Common myeloid progenitor, CD34-positive (primary cell): Measurements from ENCODE around the gene CSNK2A1.
"Not testable (repeated sequence)": the region's sequence is repeated elsewhere in the genome, so short reads cannot be mapped to it uniquely, and the experiment has no call there.

Experiments used
- CTCF ChIA-PET: fragments of 350-600 bp; sonication (Branson Sonifier 250); formaldehyde crosslinking; loops from one replicate; lab custom pipeline; 2021; ENCODE audit warnings: antibody characterized with exemption; lab: Charles Lee
- POLR2A ChIA-PET: fragments of 350-600 bp; sonication (Branson Sonifier 250); formaldehyde crosslinking; loops from one replicate; lab custom pipeline; 2021; ENCODE audit warnings: antibody characterized with exemption; lab: Charles Lee
- DNase-seq, 3 donors: peaks; one replicate each; pipeline versions ENCODE4 v3.0.0 to v3.0.0-alpha.2; 2013
- H3K27ac ChIP-seq, 2 experiments: 1 replicate in 1 of 2; 2 replicates in 1 of 2; pipeline ENCODE4 v1.7.0; 2013; ENCODE audit warnings: inconsistent platforms in 2 of 2, low read length in 2 of 2, mild to moderate bottlenecking in 2 of 2, low read depth in 1 of 2, moderate library complexity in 1 of 2; ENCODE audit not compliant: severe bottlenecking in 2 of 2, insufficient read depth in 1 of 2, poor library complexity in 1 of 2
- H3K27me3 ChIP-seq, 5 experiments: replicated peaks in 2 of 5; 1 replicate in 3 of 5; 2 replicates in 2 of 5; pipeline versions ENCODE4 v1.6.1 to v1.7.0; 2013; ENCODE audit warnings: low read length in 4 of 5, mild to moderate bottlenecking in 2 of 5, moderate library complexity in 2 of 5, inconsistent platforms in 1 of 5; ENCODE audit not compliant: insufficient read depth in 5 of 5, control insufficient read depth in 4 of 5
- H3K36me3 ChIP-seq, 4 experiments: 1 replicate in 2 of 4; 2 replicates in 2 of 4; pipeline versions ENCODE4 v1.6.1 to v1.7.0; 2013; ENCODE audit warnings: low read length in 3 of 4, control low read depth in 1 of 4, mild to moderate bottlenecking in 1 of 4; ENCODE audit not compliant: control insufficient read depth in 4 of 4, insufficient read depth in 4 of 4
- H3K4me1 ChIP-seq, 4 experiments: 1 replicate in 3 of 4; 2 replicates in 1 of 4; pipeline versions ENCODE4 v1.6.1 to v1.7.1; 2013; ENCODE audit warnings: low read length in 3 of 4, mild to moderate bottlenecking in 3 of 4, control low read depth in 1 of 4, inconsistent platforms in 1 of 4, moderate library complexity in 1 of 4; ENCODE audit not compliant: control insufficient read depth in 4 of 4, insufficient read depth in 4 of 4; ENCODE audit errors: control extremely low read depth in 1 of 4
- H3K4me3 ChIP-seq, 7 experiments: 1 replicate in 4 of 7; 2 replicates in 3 of 7; pipeline versions ENCODE4 v1.5.1 to v1.7.0; 2013; ENCODE audit warnings: mild to moderate bottlenecking in 7 of 7, low read length in 6 of 7, moderate library complexity in 6 of 7, inconsistent platforms in 2 of 7, low read depth in 2 of 7, control low read depth in 1 of 7; ENCODE audit not compliant: insufficient read depth in 4 of 7, control insufficient read depth in 1 of 7; ENCODE audit errors: extremely low read depth in 1 of 7
- H3K9me3 ChIP-seq, 5 experiments: 1 replicate in 4 of 5; 2 replicates in 1 of 5; pipeline versions ENCODE4 v1.6.1 to v1.7.1; 2013; ENCODE audit warnings: low read length in 4 of 5, mild to moderate bottlenecking in 2 of 5, inconsistent platforms in 1 of 5, low read depth in 1 of 5, moderate library complexity in 1 of 5; ENCODE audit not compliant: control insufficient read depth in 4 of 5, insufficient read depth in 2 of 5; ENCODE audit errors: control extremely low read depth in 1 of 5
- WGBS: methylation state at CpG from one replicate; pipeline ENCODE4 v1.1.5; 2013; ENCODE audit not compliant: insufficient coverage; 5-methylcytosine and 5-hydroxymethylcytosine counted together

The CSNK2A1 gene

GRCh38 chr20:584161-584970 lies 40.8 kb upstream of the CSNK2A1 start:
- POLR2A ChIA-PET: interaction anchor here (0.5 kb wide), 1 partner anchor 42 kb away, joined by 3 read pairs; no protein-coding TSS in a partner anchor
- Histone ChIP-seq H3K4me1 (peaks cover 3 to 30% (median 7%) of the 10 kb centered on the region in 4 experiments), H3K27me3 (no peaks in the 10 kb centered on the region), H3K9me3 (no peaks in the 10 kb centered on the region), H3K27ac (no peak overlapping the region), H3K36me3 (no peaks in the 10 kb centered on the region), H3K4me3 (no peak overlapping the region)
- DNase-seq: peak; percentile 54 to 82 (median 80)
- WGBS: 96% methylated on average over 4 of the region's 8 CpGs
- CTCF ChIA-PET: interaction anchor here (1.1 to 2.1 kb wide), 8 partner anchors 12 to 371 kb away, joined by 3 to 8 read pairs (median 4); no protein-coding TSS in a partner anchor

- peaks cover 0 to 20% (median 3%) of the 10 kb centered on the region in 4 experiments for H3K4me1 ChIP-seq
- H3K27ac ChIP-seq: no peak overlapping the region
- no peaks in the 10 kb centered on the region for H3K9me3 ChIP-seq
- no peaks in the 10 kb centered on the region for H3K27me3 ChIP-seq
- WGBS: 81% methylated on average over 5 of the region's 5 CpGs
- DNase-seq: peak in 2 of 3 donors; percentile 29 to 38
- no peaks in the 10 kb centered on the region for H3K36me3 ChIP-seq
- ChIA-PET CTCF (interaction anchor here (0.7 to 1.1 kb wide), 3 partner anchors 19 to 63 kb away, joined by 3 to 5 read pairs (median 3); no protein-coding TSS in a partner anchor), POLR2A (no interaction called here)
- no peak overlapping the region for H3K4me3 ChIP-seq
Measured at GRCh38 chr20:582204-582603, 38.6 kb upstream of the CSNK2A1 start.

GRCh38 chr20:578940-579690 lies 35.5 kb upstream of the CSNK2A1 start:
- H3K9me3 ChIP-seq, H3K27me3 ChIP-seq, POLR2A ChIA-PET, H3K27ac ChIP-seq, H3K4me3 ChIP-seq, DNase-seq, H3K36me3 ChIP-seq: not testable (repeated sequence)
- H3K4me1 ChIP-seq: peaks cover 0 to 27% (median 3%) of the 10 kb centered on the region in 4 experiments
- no CpG with 5 or more reads among the region's 8 CpGs for WGBS
- CTCF ChIA-PET: interaction anchor here (2.5 to 2.9 kb wide), 2 partner anchors 17 kb away, joined by 11 to 21 read pairs; no protein-coding TSS in a partner anchor

- peak in 2 of 3 donors; percentile 36 to 50 for DNase-seq
- POLR2A ChIA-PET: interaction anchor here (0.6 kb wide), 1 partner anchor 10 kb away, joined by 3 read pairs; no protein-coding TSS in a partner anchor
- Histone ChIP-seq H3K36me3 (no peaks in the 10 kb centered on the region), H3K27ac (no peak overlapping the region), H3K4me1 (peaks cover 0 to 23% (median under 1%) of the 10 kb centered on the region in 4 experiments), H3K4me3 (no peak overlapping the region), H3K27me3 (peaks cover 0 to 21% (median 5%) of the 10 kb centered on the region in 5 experiments), H3K9me3 (no peaks in the 10 kb centered on the region)
- 85% methylated on average over 7 of the region's 12 CpGs for WGBS
- CTCF ChIA-PET: interaction anchor here (0.8 to 2.9 kb wide), 3 partner anchors 10 to 69 kb away, joined by 3 to 21 read pairs (median 8); no protein-coding TSS in a partner anchor
Measured at GRCh38 chr20:577167-577791, 33.7 kb upstream of the CSNK2A1 start.

- Histone ChIP-seq H3K4me3 (no peak overlapping the region), H3K4me1 (peaks cover 0 to 26% (median 0%) of the 10 kb centered on the region in 4 experiments), H3K27ac (no peak overlapping the region), H3K27me3 (peaks cover 0 to 26% (median 5%) of the 10 kb centered on the region in 5 experiments), H3K9me3 (no peaks in the 10 kb centered on the region), H3K36me3 (no peaks in the 10 kb centered on the region)
- no peak for DNase-seq
- ChIA-PET POLR2A (no interaction called here), CTCF (interaction anchor here (0.5 to 2.9 kb wide), 3 partner anchors 14 to 147 kb away, joined by 3 to 21 read pairs (median 4); no protein-coding TSS in a partner anchor)
- no CpG with 5 or more reads among the region's 3 CpGs for WGBS
Measured at GRCh38 chr20:576156-576555, 32.6 kb upstream of the CSNK2A1 start.

- DNase-seq: no peak
- Histone ChIP-seq H3K27ac (no peak overlapping the region), H3K9me3 (no peaks in the 10 kb centered on the region), H3K4me3 (no peak overlapping the region), H3K27me3 (peaks cover 0 to 26% (median 5%) of the 10 kb centered on the region in 5 experiments), H3K4me1 (peaks cover 0 to 23% (median 0%) of the 10 kb centered on the region in 4 experiments), H3K36me3 (no peaks in the 10 kb centered on the region)
- ChIA-PET CTCF (interaction anchor here (1.4 kb wide), 1 partner anchor 153 kb away, joined by 3 read pairs; no protein-coding TSS in a partner anchor), POLR2A (no interaction called here)
- 100% methylated on average over 3 of the region's 3 CpGs for WGBS
Measured at GRCh38 chr20:575230-575629, 31.6 kb upstream of the CSNK2A1 start.
